Metanephros (tissue), 1 donor: ENCODE data around the gene CIROP. TPM values are rescaled to one million over a fixed set of nuclear protein-coding genes. Genes with fewer than 3 reads are reported as not detected.

Source experiments
- total RNA-seq: library from RNA; depleted of rRNA; stranded (reverse); fragments of >200 nt; gene quantifications from one replicate; pipeline ENCODE4 v1.2.3, GENCODE V29; 2014

The CIROP gene, protein sequence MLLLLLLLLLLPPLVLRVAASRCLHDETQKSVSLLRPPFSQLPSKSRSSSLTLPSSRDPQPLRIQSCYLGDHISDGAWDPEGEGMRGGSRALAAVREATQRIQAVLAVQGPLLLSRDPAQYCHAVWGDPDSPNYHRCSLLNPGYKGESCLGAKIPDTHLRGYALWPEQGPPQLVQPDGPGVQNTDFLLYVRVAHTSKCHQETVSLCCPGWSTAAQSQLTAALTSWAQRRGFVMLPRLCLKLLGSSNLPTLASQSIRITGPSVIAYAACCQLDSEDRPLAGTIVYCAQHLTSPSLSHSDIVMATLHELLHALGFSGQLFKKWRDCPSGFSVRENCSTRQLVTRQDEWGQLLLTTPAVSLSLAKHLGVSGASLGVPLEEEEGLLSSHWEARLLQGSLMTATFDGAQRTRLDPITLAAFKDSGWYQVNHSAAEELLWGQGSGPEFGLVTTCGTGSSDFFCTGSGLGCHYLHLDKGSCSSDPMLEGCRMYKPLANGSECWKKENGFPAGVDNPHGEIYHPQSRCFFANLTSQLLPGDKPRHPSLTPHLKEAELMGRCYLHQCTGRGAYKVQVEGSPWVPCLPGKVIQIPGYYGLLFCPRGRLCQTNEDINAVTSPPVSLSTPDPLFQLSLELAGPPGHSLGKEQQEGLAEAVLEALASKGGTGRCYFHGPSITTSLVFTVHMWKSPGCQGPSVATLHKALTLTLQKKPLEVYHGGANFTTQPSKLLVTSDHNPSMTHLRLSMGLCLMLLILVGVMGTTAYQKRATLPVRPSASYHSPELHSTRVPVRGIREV
- not detected for total RNA-seq

DNA sequence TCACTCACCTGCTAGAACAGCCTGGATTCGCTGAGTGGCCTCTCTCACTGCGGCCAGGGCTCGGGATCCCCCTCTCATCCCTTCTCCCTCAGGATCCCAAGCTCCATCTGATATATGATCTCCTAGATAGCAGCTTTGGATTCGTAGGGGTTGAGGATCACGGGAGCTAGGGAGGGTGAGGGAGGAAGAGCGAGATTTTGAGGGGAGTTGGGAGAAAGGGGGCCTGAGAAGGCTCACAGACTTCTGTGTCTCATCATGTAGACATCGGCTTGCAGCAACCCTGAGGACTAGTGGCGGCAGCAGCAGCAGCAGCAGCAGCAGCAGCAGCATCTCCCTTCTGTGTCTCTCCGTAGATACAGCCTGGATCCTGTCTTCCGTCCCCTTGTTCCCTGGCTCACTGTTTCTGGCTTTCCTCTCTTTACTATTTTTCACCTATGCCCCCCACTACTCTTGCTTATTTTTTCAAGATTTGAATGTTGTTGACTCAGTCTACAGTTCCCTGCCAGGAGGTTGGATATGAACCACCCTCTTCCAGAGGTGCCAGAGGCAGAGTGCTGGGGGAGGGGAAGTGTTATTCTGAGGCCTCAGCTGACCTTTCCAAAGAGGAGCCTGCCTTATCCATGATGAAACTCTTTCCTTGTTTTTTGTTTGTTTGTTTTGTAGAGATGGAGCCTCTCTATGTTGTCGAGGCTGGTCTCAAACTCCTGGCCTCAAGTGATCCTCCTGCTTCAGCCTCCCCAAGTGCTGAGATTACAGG lies at the start of gene CIROP:
Gene CIROP (minus strand): TSS at position 399 of the 757 bp plus-strand sequence. CDS start 69 bp downstream, at position 330.

GRCh38 chr14:23118506-23119362 lies 13.9 kb upstream of the CIROP start, which contains the start of gene CEBPE:
Gene CEBPE, minus strand, starts transcription at chr14:23119255. Its CDS starts 164 bp downstream, at chr14:23119091.

GRCh38 chr14:23095196-23096108 lies 9.3 kb downstream of the CIROP start, which contains the start of gene C14orf119:
Gene C14orf119, plus strand, starts transcription at chr14:23095505. Its CDS starts 2,154 bp downstream, at chr14:23097659.

GRCh38 chr14:23094666-23095195 lies 10.1 kb downstream of the CIROP start, which contains the start of gene ACIN1:
Gene ACIN1, minus strand, starts transcription at chr14:23095136. Its CDS starts 24 bp downstream, at chr14:23095112.

GRCh38 chr14:23056956-23057756 lies 47.6 kb downstream of the CIROP start, which contains the start of gene CDH24:
Gene CDH24, minus strand, starts transcription at chr14:23057520. Its CDS starts 1,787 bp downstream, at chr14:23055733.

Other genes starting within 250 kb of the CIROP start
- 57.5 TPM for gene LRP10, start 233.2 kb downstream of the CIROP start, total RNA-seq
- 0.41 TPM for gene REM2, start 221.8 kb downstream of the CIROP start, total RNA-seq
- gene RBM23, start 185.8 kb downstream of the CIROP start, total RNA-seq = 94.8 TPM
- 108 TPM for gene PRMT5, start 175.6 kb downstream of the CIROP start, total RNA-seq
- gene HAUS4, start 147.9 kb downstream of the CIROP start, total RNA-seq = 57.0 TPM
- gene AJUBA, start 122.4 kb downstream of the CIROP start, total RNA-seq = 63.2 TPM
- 16.8 TPM for gene C14orf93, start 94.8 kb downstream of the CIROP start, total RNA-seq
- gene PSMB5, start 70.1 kb downstream of the CIROP start, total RNA-seq = 126 TPM
- not detected for gene PSMB11, start 62.8 kb downstream of the CIROP start, total RNA-seq
- gene CDH24, start 47.5 kb downstream of the CIROP start, total RNA-seq = 18.1 TPM
- 120 TPM for gene ACIN1, start 9.9 kb downstream of the CIROP start, total RNA-seq
- gene C14orf119, start 9.5 kb downstream of the CIROP start, total RNA-seq = 28.4 TPM
- 1.1 TPM for gene CEBPE, start 14.3 kb upstream of the CIROP start, total RNA-seq
- gene SLC7A8, start 78.7 kb upstream of the CIROP start, total RNA-seq = 50.2 TPM
- 0.18 TPM for gene RNF212B, start 132.9 kb upstream of the CIROP start, total RNA-seq
- 8.9 TPM for gene HOMEZ, start 181.1 kb upstream of the CIROP start, total RNA-seq
- gene PPP1R3E, start 197.9 kb upstream of the CIROP start, total RNA-seq = 10.8 TPM
- gene BCL2L2, start 201.8 kb upstream of the CIROP start, total RNA-seq = 33.3 TPM
- gene PABPN1, start 216.5 kb upstream of the CIROP start, total RNA-seq = 87.1 TPM
- 81.9 TPM for gene SLC22A17, start 247.9 kb upstream of the CIROP start, total RNA-seq